ENCODE data around the gene THADA.

DNA sequence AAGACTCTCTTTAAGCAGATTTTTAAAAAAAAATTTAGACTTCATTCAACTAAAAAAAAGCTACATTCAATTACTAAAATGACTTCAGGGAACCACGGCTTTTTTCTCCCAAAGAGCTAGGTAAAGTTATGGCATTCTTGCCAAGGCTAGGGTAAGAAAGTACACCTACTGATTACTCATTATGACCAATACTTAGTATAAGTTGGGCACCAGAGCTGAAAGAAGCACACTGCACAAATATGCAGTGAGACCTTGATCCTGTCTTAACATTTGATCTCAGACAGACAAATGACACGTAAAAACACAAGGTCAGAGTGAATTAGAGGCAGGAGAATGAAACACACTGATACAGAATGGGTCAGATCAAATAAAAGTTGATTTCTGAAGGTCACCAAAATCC, 88.7 kb downstream of the THADA start:
- TF ChIP-seq, protein P1, sequence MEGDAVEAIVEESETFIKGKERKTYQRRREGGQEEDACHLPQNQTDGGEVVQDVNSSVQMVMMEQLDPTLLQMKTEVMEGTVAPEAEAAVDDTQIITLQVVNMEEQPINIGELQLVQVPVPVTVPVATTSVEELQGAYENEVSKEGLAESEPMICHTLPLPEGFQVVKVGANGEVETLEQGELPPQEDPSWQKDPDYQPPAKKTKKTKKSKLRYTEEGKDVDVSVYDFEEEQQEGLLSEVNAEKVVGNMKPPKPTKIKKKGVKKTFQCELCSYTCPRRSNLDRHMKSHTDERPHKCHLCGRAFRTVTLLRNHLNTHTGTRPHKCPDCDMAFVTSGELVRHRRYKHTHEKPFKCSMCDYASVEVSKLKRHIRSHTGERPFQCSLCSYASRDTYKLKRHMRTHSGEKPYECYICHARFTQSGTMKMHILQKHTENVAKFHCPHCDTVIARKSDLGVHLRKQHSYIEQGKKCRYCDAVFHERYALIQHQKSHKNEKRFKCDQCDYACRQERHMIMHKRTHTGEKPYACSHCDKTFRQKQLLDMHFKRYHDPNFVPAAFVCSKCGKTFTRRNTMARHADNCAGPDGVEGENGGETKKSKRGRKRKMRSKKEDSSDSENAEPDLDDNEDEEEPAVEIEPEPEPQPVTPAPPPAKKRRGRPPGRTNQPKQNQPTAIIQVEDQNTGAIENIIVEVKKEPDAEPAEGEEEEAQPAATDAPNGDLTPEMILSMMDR (IDR thresholded peaks at IDR 0.05; ENCODE audit: extremely low read depth in 1 of 2, insufficient read depth in 1 of 2, low read depth in 1 of 2, low read length in 2 of 2) = no peak
- no peak for TF ChIP-seq POLR2A (IDR thresholded peaks at IDR 0.05; ENCODE audit: low read depth, low read length)
- no peak for TF ChIP-seq EZH2 (IDR thresholded peaks at IDR 0.05; ENCODE audit: borderline replicate concordance, low read depth, low read length, severe bottlenecking)
- TF ChIP-seq POLR2AphosphoS5 (IDR thresholded peaks at IDR 0.05; ENCODE audit: insufficient read depth, low read depth, low read length) = no peak
- TF ChIP-seq, protein P2, sequence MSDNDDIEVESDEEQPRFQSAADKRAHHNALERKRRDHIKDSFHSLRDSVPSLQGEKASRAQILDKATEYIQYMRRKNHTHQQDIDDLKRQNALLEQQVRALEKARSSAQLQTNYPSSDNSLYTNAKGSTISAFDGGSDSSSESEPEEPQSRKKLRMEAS (IDR thresholded peaks at IDR 0.05; ENCODE audit: insufficient read depth, insufficient read length) = no peak
- no peak for TF ChIP-seq JUN (IDR thresholded peaks at IDR 0.05; ENCODE audit: borderline replicate concordance, insufficient read depth, insufficient read length, low read depth)

Measured in endothelial cell of umbilical vein (primary cell).